ENCODE measurements around the gene RTKN.

DNA sequence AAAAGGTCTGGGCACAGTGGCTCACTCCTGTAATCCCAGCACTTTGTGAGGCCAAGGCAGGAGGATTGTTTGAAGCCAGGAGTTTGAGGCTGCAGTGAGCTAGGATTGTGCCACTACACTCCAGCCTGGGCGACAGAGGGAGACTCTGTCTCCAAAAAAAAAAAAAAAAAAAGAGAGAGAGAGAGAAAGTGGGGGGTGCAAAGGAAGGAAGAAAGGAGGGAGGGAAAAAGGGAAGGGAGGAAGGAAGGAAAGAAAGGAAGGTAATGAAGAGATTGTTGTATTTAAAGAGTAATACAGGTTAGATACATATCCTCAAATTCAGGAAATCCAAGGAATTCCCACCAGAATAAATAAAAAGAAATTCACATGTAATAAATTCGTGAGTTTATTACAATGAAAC lies 39.8 kb downstream of the RTKN start:
- TF ChIP-seq, protein P1, sequence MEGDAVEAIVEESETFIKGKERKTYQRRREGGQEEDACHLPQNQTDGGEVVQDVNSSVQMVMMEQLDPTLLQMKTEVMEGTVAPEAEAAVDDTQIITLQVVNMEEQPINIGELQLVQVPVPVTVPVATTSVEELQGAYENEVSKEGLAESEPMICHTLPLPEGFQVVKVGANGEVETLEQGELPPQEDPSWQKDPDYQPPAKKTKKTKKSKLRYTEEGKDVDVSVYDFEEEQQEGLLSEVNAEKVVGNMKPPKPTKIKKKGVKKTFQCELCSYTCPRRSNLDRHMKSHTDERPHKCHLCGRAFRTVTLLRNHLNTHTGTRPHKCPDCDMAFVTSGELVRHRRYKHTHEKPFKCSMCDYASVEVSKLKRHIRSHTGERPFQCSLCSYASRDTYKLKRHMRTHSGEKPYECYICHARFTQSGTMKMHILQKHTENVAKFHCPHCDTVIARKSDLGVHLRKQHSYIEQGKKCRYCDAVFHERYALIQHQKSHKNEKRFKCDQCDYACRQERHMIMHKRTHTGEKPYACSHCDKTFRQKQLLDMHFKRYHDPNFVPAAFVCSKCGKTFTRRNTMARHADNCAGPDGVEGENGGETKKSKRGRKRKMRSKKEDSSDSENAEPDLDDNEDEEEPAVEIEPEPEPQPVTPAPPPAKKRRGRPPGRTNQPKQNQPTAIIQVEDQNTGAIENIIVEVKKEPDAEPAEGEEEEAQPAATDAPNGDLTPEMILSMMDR (IDR thresholded peaks at IDR 0.05; ENCODE audit: borderline replicate concordance, extremely low read depth, low read length, poor library complexity, severe bottlenecking): no peak
- no peak for TF ChIP-seq EZH2 (IDR thresholded peaks at IDR 0.05; ENCODE audit: borderline replicate concordance, low read depth, low read length, severe bottlenecking)

Data from DND-41 (cell line).